Amniotic stem cell (primary cell): ENCODE results near the gene DNAAF6.

ENCODE experiments used
- DNase-seq: peaks from one replicate; lab custom pipeline; 2025; lab: John Stamatoyannopoulos, UW

The DNAAF6 gene

GRCh38 chrX:107293056-107293455 lies 86.6 kb downstream of the DNAAF6 start:
- DNase-seq, result no peak
